C4-2B (cell line): ENCODE measurements around the gene SNX24.

ENCODE experiments used
- ZFX ChIP-seq: fragments of 450-650 bp; IDR thresholded peaks from 2 replicates; pipeline ENCODE4 v1.6.1; 2017
- TF ChIP-seq, protein P1 (sequence below): fragments of 450-650 bp; conservative IDR thresholded peaks from 2 replicates; pipeline ENCODE4 v1.5.1; 2017; ENCODE audit warnings: mild to moderate bottlenecking

DNA sequence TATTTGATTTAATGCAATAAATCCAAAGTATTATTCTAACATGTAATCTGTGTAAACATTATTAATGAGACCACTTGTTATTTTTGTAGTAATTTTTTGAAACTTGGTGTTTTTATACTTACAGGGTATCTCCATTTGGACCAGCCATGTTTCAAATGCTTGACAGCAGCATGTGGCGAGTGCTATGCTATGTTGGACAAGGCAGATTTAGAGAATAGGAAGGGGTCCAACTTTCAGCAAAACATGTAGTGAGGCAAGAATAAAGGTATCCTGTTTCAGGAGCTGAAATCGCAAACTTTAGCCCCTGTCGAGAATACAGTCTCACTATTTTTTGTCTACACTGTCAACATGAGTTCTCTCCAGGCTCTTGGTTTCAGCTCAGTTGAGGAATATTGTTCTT lies 33.7 kb downstream of the SNX24 start:
- TF ChIP-seq, protein P1, sequence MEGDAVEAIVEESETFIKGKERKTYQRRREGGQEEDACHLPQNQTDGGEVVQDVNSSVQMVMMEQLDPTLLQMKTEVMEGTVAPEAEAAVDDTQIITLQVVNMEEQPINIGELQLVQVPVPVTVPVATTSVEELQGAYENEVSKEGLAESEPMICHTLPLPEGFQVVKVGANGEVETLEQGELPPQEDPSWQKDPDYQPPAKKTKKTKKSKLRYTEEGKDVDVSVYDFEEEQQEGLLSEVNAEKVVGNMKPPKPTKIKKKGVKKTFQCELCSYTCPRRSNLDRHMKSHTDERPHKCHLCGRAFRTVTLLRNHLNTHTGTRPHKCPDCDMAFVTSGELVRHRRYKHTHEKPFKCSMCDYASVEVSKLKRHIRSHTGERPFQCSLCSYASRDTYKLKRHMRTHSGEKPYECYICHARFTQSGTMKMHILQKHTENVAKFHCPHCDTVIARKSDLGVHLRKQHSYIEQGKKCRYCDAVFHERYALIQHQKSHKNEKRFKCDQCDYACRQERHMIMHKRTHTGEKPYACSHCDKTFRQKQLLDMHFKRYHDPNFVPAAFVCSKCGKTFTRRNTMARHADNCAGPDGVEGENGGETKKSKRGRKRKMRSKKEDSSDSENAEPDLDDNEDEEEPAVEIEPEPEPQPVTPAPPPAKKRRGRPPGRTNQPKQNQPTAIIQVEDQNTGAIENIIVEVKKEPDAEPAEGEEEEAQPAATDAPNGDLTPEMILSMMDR: no peak
- no peak for TF ChIP-seq ZFX
